KMS-11 (cell line): Measurements from ENCODE around the gene HSF2BP.
"Not testable (repeated sequence)": the region's sequence is repeated elsewhere in the genome, so short reads cannot be mapped to it uniquely, and the experiment has no call there.

Experiments used
- H2AFZ ChIP-seq: fragments of 200-600 bp; sonication (generic); 2 replicates; pipeline ENCODE4 v1.6.1; 2016; ENCODE audit warnings: antibody characterized with exemption, mixed run types, low read depth
- H3K27ac ChIP-seq: fragments of 200-600 bp; sonication (generic); 2 replicates; pipeline ENCODE4 v1.6.1; 2016; ENCODE audit warnings: mild to moderate bottlenecking, mixed run types
- H3K27me3 ChIP-seq: fragments of 200-600 bp; sonication (generic); 2 replicates; pipeline ENCODE4 v1.6.1; 2017; ENCODE audit warnings: mild to moderate bottlenecking, low read depth, mixed run types, moderate library complexity; ENCODE audit not compliant: insufficient read depth
- H3K36me3 ChIP-seq: fragments of 200-600 bp; sonication (generic); 2 replicates; pipeline ENCODE4 v1.6.1; 2017; ENCODE audit warnings: mild to moderate bottlenecking, mixed run types; ENCODE audit not compliant: insufficient read depth
- H3K4me1 ChIP-seq: fragments of 200-600 bp; sonication (generic); 2 replicates; pipeline ENCODE4 v1.6.1; 2016; ENCODE audit warnings: mild to moderate bottlenecking, low read depth, mixed run types; ENCODE audit not compliant: poor library complexity, severe bottlenecking
- H3K4me2 ChIP-seq: fragments of 200-600 bp; sonication (generic); 2 replicates; pipeline ENCODE4 v1.7.0; 2016; ENCODE audit warnings: mild to moderate bottlenecking, mixed run types
- H3K4me3 ChIP-seq: fragments of 200-600 bp; sonication (generic); IDR thresholded peaks from 2 replicates; pipeline ENCODE4 v1.6.1; 2017; ENCODE audit warnings: low read depth, low read length, mixed read lengths; ENCODE audit not compliant: insufficient read depth
- H3K79me2 ChIP-seq: fragments of 200-600 bp; sonication (generic); 2 replicates; pipeline ENCODE4 v1.6.1; 2016; ENCODE audit warnings: low read depth, mixed run types; ENCODE audit not compliant: insufficient read depth
- H3K9ac ChIP-seq: fragments of 200-600 bp; sonication (generic); 2 replicates; pipeline ENCODE4 v1.6.1; 2016; ENCODE audit warnings: mild to moderate bottlenecking, mixed run types
- H4K20me1 ChIP-seq: fragments of 200-600 bp; sonication (generic); 2 replicates; pipeline ENCODE4 v1.6.1; 2016; ENCODE audit warnings: mild to moderate bottlenecking, mixed run types; ENCODE audit not compliant: insufficient read depth
- TF ChIP-seq, protein P1 (sequence below): fragments of 200-600 bp; sonication (generic); conservative IDR thresholded peaks from 2 replicates; pipeline ENCODE4 v1.6.1; 2017; ENCODE audit warnings: low read depth, mild to moderate bottlenecking, antibody characterized with exemption, low read length, moderate library complexity, mixed read lengths

Gene HSF2BP

DNA sequence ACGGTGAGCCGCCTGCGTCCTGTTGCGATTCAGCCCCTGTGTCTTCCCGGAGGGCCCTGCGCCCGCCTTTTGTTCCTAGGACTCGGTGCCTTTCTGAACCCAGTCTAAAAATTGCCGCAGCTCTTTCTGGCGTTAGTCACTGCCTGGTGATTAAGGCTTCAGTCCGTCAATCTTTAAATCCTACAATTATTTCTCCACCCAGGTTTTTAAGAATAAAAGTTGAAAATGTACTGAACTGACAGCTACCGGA lies 43.4 kb upstream of the HSF2BP start:
- Histone ChIP-seq H3K4me1 (peaks cover 8% of the 10 kb centered on the region), H3K79me2 (no peaks in the 10 kb centered on the region), H3K27me3 (no peaks in the 10 kb centered on the region), H4K20me1 (no peaks in the 10 kb centered on the region), H2AFZ (no peak overlapping the region), H3K36me3 (no peaks in the 10 kb centered on the region), H3K27ac (no peak overlapping the region), H3K9ac (no peak overlapping the region), H3K4me3 (no peak overlapping the region), H3K4me2 (no peak overlapping the region)
- TF ChIP-seq, protein P1, sequence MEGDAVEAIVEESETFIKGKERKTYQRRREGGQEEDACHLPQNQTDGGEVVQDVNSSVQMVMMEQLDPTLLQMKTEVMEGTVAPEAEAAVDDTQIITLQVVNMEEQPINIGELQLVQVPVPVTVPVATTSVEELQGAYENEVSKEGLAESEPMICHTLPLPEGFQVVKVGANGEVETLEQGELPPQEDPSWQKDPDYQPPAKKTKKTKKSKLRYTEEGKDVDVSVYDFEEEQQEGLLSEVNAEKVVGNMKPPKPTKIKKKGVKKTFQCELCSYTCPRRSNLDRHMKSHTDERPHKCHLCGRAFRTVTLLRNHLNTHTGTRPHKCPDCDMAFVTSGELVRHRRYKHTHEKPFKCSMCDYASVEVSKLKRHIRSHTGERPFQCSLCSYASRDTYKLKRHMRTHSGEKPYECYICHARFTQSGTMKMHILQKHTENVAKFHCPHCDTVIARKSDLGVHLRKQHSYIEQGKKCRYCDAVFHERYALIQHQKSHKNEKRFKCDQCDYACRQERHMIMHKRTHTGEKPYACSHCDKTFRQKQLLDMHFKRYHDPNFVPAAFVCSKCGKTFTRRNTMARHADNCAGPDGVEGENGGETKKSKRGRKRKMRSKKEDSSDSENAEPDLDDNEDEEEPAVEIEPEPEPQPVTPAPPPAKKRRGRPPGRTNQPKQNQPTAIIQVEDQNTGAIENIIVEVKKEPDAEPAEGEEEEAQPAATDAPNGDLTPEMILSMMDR, result no peak

DNA sequence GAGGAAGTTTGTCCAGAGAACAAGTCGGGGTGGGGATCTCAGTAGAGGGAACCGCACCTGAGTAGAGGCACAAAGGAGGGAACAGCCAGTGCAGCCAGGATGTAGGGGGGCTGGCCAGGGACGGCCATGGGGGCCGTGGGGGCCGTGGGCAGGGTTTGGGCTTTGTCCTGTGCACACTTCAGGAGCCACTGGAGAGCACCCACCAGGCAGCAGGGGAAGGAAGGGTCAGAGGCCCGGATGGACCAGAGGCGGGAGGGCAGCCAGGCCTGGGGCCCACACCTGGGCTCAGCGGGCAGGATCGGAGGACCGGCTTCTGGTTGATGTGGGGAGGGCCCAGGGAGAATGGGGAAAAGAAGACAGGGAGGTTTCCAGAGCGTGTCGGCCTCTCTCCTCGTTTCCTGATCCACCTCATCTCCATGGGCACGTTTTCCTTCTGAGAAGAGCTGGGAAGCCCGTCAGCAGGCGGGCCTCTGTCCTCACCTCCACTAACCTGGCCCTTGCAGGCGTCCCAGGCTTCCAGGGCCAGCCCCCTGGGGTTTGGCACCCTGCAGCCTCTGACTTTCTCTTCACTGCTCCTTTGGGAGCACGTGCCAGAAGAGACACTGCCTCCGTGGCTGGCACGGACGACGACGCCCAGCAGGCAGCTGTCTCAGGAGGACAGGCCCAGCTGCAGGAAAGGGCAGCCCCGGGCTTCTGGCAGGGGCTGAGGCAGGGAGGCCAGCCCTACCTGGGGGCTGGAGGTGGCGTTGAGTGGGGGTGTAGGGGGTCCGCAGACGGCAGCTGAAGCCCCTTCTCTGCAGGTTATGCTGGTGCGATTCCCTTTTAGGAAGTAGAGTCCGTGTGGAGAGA lies 42.9 kb upstream of the HSF2BP start:
- Histone ChIP-seq H3K4me2 (no peak overlapping the region), H2AFZ (no peak overlapping the region), H4K20me1 (no peaks in the 10 kb centered on the region), H3K4me1 (peaks cover 8% of the 10 kb centered on the region), H3K79me2 (no peaks in the 10 kb centered on the region), H3K27ac (no peak overlapping the region), H3K36me3 (no peaks in the 10 kb centered on the region), H3K9ac (no peak overlapping the region), H3K27me3 (no peaks in the 10 kb centered on the region), H3K4me3 (no peak overlapping the region)
- TF ChIP-seq, protein P1, result no peak

DNA sequence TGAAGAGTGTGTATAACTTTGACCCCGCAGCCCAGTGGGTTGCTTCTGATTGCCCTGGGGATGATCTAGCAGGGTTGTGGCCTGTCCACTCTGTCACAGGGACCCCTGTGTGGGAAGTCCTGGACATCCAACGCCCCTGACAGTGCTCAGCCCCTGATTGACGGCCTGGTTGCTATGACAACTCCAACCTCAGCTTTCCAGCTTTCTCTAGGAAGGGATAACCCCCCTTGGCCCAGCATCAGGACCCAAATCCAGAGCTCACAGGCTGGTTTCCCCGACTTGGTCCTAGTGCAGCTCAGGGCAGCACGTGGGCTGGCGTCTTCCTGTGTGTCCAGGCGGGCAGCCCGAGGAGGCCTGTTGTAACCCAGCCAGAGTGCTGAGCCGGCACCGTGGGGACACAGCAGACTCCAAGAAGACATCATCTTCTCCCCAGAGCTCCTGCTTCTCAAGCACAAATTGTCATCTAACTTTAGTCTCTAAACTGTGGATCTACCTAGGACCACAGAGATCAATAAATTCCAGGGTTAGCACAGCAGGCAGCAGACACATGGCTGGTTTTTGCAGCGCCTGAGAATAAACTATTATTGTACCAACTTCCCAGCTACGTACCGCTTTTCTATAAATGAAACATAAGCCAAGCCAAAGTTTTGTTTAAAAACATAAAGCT lies 40.8 kb upstream of the HSF2BP start:
- H3K9ac ChIP-seq, result no peak overlapping the region
- H3K27ac ChIP-seq, result no peak overlapping the region
- H3K4me2 ChIP-seq, result no peak overlapping the region
- no peak overlapping the region for H2AFZ ChIP-seq
- peaks cover 8% of the 10 kb centered on the region for H3K4me1 ChIP-seq
- TF ChIP-seq, protein P1, result no peak
- no peaks in the 10 kb centered on the region for H3K79me2 ChIP-seq
- H3K4me3 ChIP-seq, result no peak overlapping the region
- no peaks in the 10 kb centered on the region for H3K27me3 ChIP-seq
- H3K36me3 ChIP-seq, result no peaks in the 10 kb centered on the region
- H4K20me1 ChIP-seq, result no peaks in the 10 kb centered on the region

DNA sequence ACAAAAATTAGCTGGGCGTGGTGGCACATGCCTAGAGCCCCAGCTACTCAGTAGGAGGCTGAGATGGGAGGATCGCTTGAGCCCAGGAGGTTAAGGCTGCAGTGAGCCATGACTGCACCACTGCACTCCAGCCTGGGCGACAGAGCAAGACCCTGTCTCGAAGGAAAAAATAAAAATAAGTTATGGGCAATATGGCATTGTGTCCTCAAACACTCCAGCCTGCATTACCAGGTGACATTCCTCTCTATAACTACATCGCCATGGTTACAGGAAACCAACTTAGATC lies 40.1 kb upstream of the HSF2BP start:
- H3K4me3 ChIP-seq, H3K27ac ChIP-seq, H3K79me2 ChIP-seq: not testable (repeated sequence)

More for the DNA sequence above, 40.1 kb upstream of the HSF2BP start:
- not testable (repeated sequence) for H3K4me1 ChIP-seq, H2AFZ ChIP-seq, H4K20me1 ChIP-seq, H3K27me3 ChIP-seq, H3K9ac ChIP-seq, H3K4me2 ChIP-seq, H3K36me3 ChIP-seq
